HepG2 (cell line): ENCODE results near the gene ABCC10. TPM values are rescaled to one million over a fixed set of nuclear protein-coding genes. Genes with fewer than 3 reads are reported as not detected.

Experiments
- ATRX ChIP-seq: sonication (generic); formaldehyde crosslinking; IDR thresholded peaks from 2 replicates; pipeline ENCODE4 v1.4.0; 2020; ENCODE audit warnings: missing genetic modification reagents, borderline replicate concordance
- CREM ChIP-seq, 2 experiments: sonication (generic) in 1 of 2; formaldehyde crosslinking in 1 of 2; IDR thresholded peaks; 2 replicates each; pipeline versions ENCODE4 v1.4.0 to v1.6.1; 2016 to 2020; ENCODE audit warnings: antibody characterized with exemption in 1 of 2, mild to moderate bottlenecking in 1 of 2, missing genetic modification reagents in 1 of 2
- ERF ChIP-seq: IDR thresholded peaks from 2 replicates; pipeline ENCODE4 v1.6.1; 2018; ENCODE audit warnings: missing biosample characterization, missing genetic modification reagents
- FOSL2 ChIP-seq: sonication (generic); formaldehyde crosslinking; IDR thresholded peaks from 2 replicates; pipeline ENCODE4 v1.4.0; 2020; ENCODE audit warnings: missing genetic modification reagents
- MXD1 ChIP-seq: sonication (generic); formaldehyde crosslinking; IDR thresholded peaks from 2 replicates; pipeline ENCODE4 v1.4.0; 2020; ENCODE audit warnings: mild to moderate bottlenecking, missing genetic modification reagents
- MXD4 ChIP-seq: IDR thresholded peaks from 2 replicates; pipeline ENCODE4 v1.6.1; 2016; ENCODE audit warnings: mild to moderate bottlenecking, missing biosample characterization, missing genetic modification reagents
- NAIF1 ChIP-seq: sonication (generic); formaldehyde crosslinking; IDR thresholded peaks from 2 replicates; pipeline ENCODE4 v1.5.0; 2020; ENCODE audit warnings: mild to moderate bottlenecking, missing genetic modification reagents, borderline replicate concordance
- NRL ChIP-seq: sonication (generic); formaldehyde crosslinking; IDR thresholded peaks from 2 replicates; pipeline ENCODE4 v1.5.0; 2020; ENCODE audit warnings: missing genetic modification reagents, mild to moderate bottlenecking, moderate library complexity, borderline replicate concordance
- ZBTB40 ChIP-seq, 2 experiments: fragments of 450-650 bp in 1 of 2; sonication (generic) in 1 of 2; formaldehyde crosslinking in 1 of 2; IDR thresholded peaks; 2 replicates each; pipeline versions ENCODE4 v1.6.1 to v1.8.0; 2016 to 2022; ENCODE audit warnings: antibody characterized with exemption in 1 of 2, mild to moderate bottlenecking in 1 of 2, missing genetic modification reagents in 1 of 2
- ZNF629 ChIP-seq: sonication (generic); formaldehyde crosslinking; conservative IDR thresholded peaks from 2 replicates; pipeline ENCODE4 v1.5.0; 2020; ENCODE audit warnings: missing genetic modification reagents
- ZNF878 ChIP-seq: sonication (generic); formaldehyde crosslinking; IDR thresholded peaks from 2 replicates; pipeline ENCODE4 v1.8.1; 2023; ENCODE audit warnings: mild to moderate bottlenecking, missing genetic modification reagents, moderate library complexity
- ZNF879 ChIP-seq: sonication (generic); formaldehyde crosslinking; IDR thresholded peaks from 2 replicates; pipeline ENCODE4 v1.8.1; 2023; ENCODE audit warnings: missing genetic modification reagents
- ZUFSP ChIP-seq: sonication (generic); formaldehyde crosslinking; IDR thresholded peaks from 2 replicates; pipeline ENCODE4 v1.9.0; 2021; ENCODE audit warnings: missing genetic modification reagents, mild to moderate bottlenecking, borderline replicate concordance
- polyA plus RNA-seq, 8 experiments: library from polyadenylated mRNA; depleted of rRNA in 3 of 8; stranded (reverse) in 7 of 8; unstranded in 1 of 8; fragments of >200 nt; fragmentation: Illumina TruSeq in 4 of 8; extraction: Trizol in 4 of 8; gene quantifications; 2 replicates each; pipeline versions ENCODE4 v1.2.1 to v1.2.3, GENCODE V29; 2011 to 2016; ENCODE audit warnings: low read depth in 4 of 8, missing spikeins in 1 of 8, mixed read lengths in 1 of 8; ENCODE audit not compliant: insufficient read depth in 1 of 8
- total RNA-seq, 5 experiments: library from RNA; depleted of rRNA; stranded (reverse); fragments of >200 nt; fragmentation: Illumina TruSeq; extraction: Trizol; gene quantifications; 2 replicates each; pipeline ENCODE4 v1.2.3, GENCODE V29; 2016; ENCODE audit warnings: low read depth in 1 of 5
- TF ChIP-seq, protein P1 (sequence below): sonication (generic); formaldehyde crosslinking; IDR thresholded peaks from 2 replicates; pipeline ENCODE4 v1.8.1; 2022; ENCODE audit warnings: mild to moderate bottlenecking, missing genetic modification reagents
- TF ChIP-seq, protein P2 (sequence below): sonication (generic); formaldehyde crosslinking; IDR thresholded peaks from 2 replicates; pipeline ENCODE4 v1.4.0; 2020; ENCODE audit warnings: mild to moderate bottlenecking, low read depth, missing genetic modification reagents

The ABCC10 gene
- total and polyA plus RNA-seq, 2 of the 13 experiments (the other 11 are each of a cell fraction or from before 2014, with no cell fraction given): 16.0 to 24.3 TPM

DNA sequence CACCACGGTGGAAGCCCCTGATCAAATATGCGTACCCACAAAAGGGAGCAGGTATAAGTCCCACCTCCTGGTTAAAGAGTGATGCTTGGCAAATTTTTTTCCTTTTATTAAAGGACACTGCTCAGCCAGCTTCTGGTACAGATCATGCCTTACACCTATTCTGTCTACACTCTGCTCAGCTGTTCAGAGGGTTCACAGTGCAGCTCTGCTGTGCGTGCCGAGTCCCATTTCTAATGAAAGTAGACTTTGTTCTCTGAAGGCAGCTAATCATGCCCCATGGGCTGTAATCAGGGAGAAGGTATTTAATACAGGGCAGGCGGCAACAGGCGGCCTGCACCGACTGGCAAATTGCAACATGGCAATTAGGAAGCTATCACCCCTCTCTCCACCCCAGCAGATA, 66.5 kb downstream of the ABCC10 start (continued):
- peak; percentile 24; the same call in 1 of the 2 replicates for TF ChIP-seq ERF (CRISPR knock-in tag)
- no peak for TF ChIP-seq FOSL2
- TF ChIP-seq, protein P1, sequence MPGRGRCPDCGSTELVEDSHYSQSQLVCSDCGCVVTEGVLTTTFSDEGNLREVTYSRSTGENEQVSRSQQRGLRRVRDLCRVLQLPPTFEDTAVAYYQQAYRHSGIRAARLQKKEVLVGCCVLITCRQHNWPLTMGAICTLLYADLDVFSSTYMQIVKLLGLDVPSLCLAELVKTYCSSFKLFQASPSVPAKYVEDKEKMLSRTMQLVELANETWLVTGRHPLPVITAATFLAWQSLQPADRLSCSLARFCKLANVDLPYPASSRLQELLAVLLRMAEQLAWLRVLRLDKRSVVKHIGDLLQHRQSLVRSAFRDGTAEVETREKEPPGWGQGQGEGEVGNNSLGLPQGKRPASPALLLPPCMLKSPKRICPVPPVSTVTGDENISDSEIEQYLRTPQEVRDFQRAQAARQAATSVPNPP (CRISPR knock-in tag): no peak
- TF ChIP-seq, protein P2, sequence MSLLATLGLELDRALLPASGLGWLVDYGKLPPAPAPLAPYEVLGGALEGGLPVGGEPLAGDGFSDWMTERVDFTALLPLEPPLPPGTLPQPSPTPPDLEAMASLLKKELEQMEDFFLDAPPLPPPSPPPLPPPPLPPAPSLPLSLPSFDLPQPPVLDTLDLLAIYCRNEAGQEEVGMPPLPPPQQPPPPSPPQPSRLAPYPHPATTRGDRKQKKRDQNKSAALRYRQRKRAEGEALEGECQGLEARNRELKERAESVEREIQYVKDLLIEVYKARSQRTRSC (CRISPR knock-in tag): no peak
- no peak for TF ChIP-seq ATRX (CRISPR knock-in tag)
- TF ChIP-seq MXD1 (CRISPR knock-in tag): no peak
- 0 out of 2 replicates have a peak, but pooled peaks have one; percentile 36 for TF ChIP-seq MXD4 (CRISPR knock-in tag)
- peak; percentile 36; the same call in 1 of the 2 replicates for TF ChIP-seq CREM (IDR thresholded peaks at IDR 0.05)
- no peak for TF ChIP-seq CREM (CRISPR knock-in tag; IDR thresholded peaks at IDR 0.05)
- TF ChIP-seq NAIF1 (CRISPR knock-in tag): no peak
- TF ChIP-seq ZNF878 (CRISPR knock-in tag): 0 out of 2 replicates have a peak, but pooled peaks have one; percentile 37
- no peak for TF ChIP-seq NRL (CRISPR knock-in tag)
- peak; percentile 54; the same call in 1 of the 2 replicates for TF ChIP-seq ZNF629
- TF ChIP-seq ZUFSP (CRISPR knock-in tag): no peak
- no peak for TF ChIP-seq ZBTB40 (IDR thresholded peaks at IDR 0.05)
- TF ChIP-seq ZBTB40 (CRISPR knock-in tag; IDR thresholded peaks at IDR 0.05): no peak
- no peak for TF ChIP-seq ZNF879 (CRISPR knock-in tag)
